Subcutaneous abdominal adipose tissue (tissue), 5 donors: ENCODE measurements around the gene KEL.

ENCODE experiments used
- H3K27ac ChIP-seq: one replicate; pipeline ENCODE4 v1.7.0; 2013; ENCODE audit warnings: low read depth, mild to moderate bottlenecking, inconsistent platforms, low read length, moderate library complexity
- H3K27me3 ChIP-seq, 5 donors: one replicate each; pipeline ENCODE4 v1.7.0; 2013; ENCODE audit warnings: low read length in 5 of 5, inconsistent platforms in 1 of 5; ENCODE audit not compliant: control insufficient read depth in 5 of 5, insufficient read depth in 4 of 5
- H3K36me3 ChIP-seq, 5 donors: one replicate each; pipeline ENCODE4 v1.7.0; 2013; ENCODE audit warnings: low read length in 5 of 5; ENCODE audit not compliant: control insufficient read depth in 5 of 5, insufficient read depth in 5 of 5
- H3K4me1 ChIP-seq, 5 donors: one replicate each; pipeline ENCODE4 v1.7.0; 2013; ENCODE audit warnings: low read length in 5 of 5, mild to moderate bottlenecking in 3 of 5, moderate library complexity in 1 of 5; ENCODE audit not compliant: control insufficient read depth in 5 of 5, insufficient read depth in 5 of 5
- H3K4me3 ChIP-seq, 5 donors: one replicate each; pipeline ENCODE4 v1.7.0; 2013; ENCODE audit warnings: low read length in 5 of 5, low read depth in 1 of 5
- H3K9ac ChIP-seq, 5 donors: one replicate each; pipeline ENCODE4 v1.7.0; 2013; ENCODE audit warnings: low read length in 5 of 5, mild to moderate bottlenecking in 4 of 5, moderate library complexity in 3 of 5
- H3K9me3 ChIP-seq, 5 donors: one replicate each; pipeline ENCODE4 v1.7.0; 2013; ENCODE audit warnings: low read length in 5 of 5; ENCODE audit not compliant: control insufficient read depth in 5 of 5
- donor health status: healthy.
- donor health status: healthy.
- donor health status: healthy.
- donor health status: healthy.
- donor health status: healthy.

The KEL gene

GRCh38 chr7:142894112-142894984 is 67.8 kb downstream of the KEL start:
- no peaks in the 10 kb centered on the region for H3K4me1 ChIP-seq
- H3K4me3 ChIP-seq: no peak overlapping the region
- no peaks in the 10 kb centered on the region for H3K9me3 ChIP-seq
- no peak overlapping the region for H3K9ac ChIP-seq
- H3K27me3 ChIP-seq: peaks cover 6 to 13% (median 12%) of the 10 kb centered on the region in 5 donors
- no peak overlapping the region for H3K27ac ChIP-seq
- H3K36me3 ChIP-seq: no peaks in the 10 kb centered on the region

- no peaks in the 10 kb centered on the region for H3K9me3 ChIP-seq
- H3K4me1 ChIP-seq: no peaks in the 10 kb centered on the region
- H3K4me3 ChIP-seq: no peak overlapping the region
- peaks cover 6 to 13% (median 8%) of the 10 kb centered on the region in 5 donors for H3K27me3 ChIP-seq
- no peak overlapping the region for H3K27ac ChIP-seq
- no peaks in the 10 kb centered on the region for H3K36me3 ChIP-seq
- no peak overlapping the region for H3K9ac ChIP-seq
Observed at GRCh38 chr7:142892951-142893350, 69.2 kb downstream of the KEL start.

- Histone ChIP-seq H3K4me1 (no peaks in the 10 kb centered on the region), H3K4me3 (no peak overlapping the region), H3K27ac (no peak overlapping the region), H3K36me3 (no peaks in the 10 kb centered on the region), H3K9me3 (no peaks in the 10 kb centered on the region), H3K9ac (no peak overlapping the region), H3K27me3 (peaks cover 4 to 12% (median 8%) of the 10 kb centered on the region in 5 donors)
Observed at GRCh38 chr7:142891490-142892082, 70.6 kb downstream of the KEL start.
